Measurements from ENCODE around the gene PDE9A. TPM values are rescaled to one million over a fixed set of nuclear protein-coding genes. Genes with fewer than 3 reads are reported as not detected.

The PDE9A gene
- total and polyA plus RNA-seq, 8 donors = 5.1 to 24.2 (median 21.9) TPM

DNA sequence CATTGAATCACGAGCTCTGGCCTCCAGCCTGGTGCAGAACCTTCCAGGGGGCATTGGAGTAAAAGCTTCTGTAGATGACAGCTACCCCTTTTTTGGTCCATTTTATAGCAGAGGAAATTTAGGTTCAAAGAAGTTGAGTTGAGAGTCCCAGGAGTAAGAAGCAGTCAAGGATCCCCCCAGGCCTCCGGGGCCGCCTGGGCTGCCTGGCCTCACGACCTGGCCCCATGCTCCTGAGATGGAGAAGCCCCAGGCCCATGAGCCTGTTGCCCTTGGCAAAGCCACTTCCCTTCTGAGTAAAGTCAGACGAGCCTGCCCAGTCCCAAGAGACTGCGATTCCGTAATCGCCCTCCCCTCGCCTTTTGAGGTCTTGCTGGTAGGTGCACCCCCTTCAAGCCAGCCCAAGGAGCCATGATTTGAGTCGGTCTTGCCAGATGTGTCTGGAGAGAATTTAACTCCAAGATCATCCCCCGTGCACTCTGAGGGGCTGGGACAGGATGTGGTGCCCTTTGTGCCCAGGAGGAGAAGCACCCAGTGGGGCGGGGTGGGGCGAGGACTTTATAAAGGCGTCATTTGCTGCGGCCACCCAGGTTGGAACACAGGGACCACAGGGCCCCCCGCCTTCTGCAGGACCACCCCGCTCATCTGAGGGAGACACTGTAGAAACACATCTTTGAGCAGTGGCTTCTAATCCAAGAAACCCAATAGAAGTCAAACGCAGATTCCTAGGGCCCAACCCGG lies 30.1 kb downstream of the PDE9A start:
- no peak for ATAC-seq
- intact Hi-C loops (cut with DNase I) = no loop called here
- no peak overlapping the region for H3K27ac ChIP-seq
- peaks cover 0 to 9% of the 10 kb centered on the region in 2 donors for H3K27me3 ChIP-seq
- peaks cover 0 to 3% of the 10 kb centered on the region in 2 donors for H3K4me1 ChIP-seq
- H3K4me3 ChIP-seq = no peak overlapping the region
- H3K9me3 ChIP-seq = no peaks in the 10 kb centered on the region
- H3K36me3 ChIP-seq = no peaks in the 10 kb centered on the region
- peak in 1 of 4 donors; percentile 44 for DNase-seq
- TF ChIP-seq, protein P1, sequence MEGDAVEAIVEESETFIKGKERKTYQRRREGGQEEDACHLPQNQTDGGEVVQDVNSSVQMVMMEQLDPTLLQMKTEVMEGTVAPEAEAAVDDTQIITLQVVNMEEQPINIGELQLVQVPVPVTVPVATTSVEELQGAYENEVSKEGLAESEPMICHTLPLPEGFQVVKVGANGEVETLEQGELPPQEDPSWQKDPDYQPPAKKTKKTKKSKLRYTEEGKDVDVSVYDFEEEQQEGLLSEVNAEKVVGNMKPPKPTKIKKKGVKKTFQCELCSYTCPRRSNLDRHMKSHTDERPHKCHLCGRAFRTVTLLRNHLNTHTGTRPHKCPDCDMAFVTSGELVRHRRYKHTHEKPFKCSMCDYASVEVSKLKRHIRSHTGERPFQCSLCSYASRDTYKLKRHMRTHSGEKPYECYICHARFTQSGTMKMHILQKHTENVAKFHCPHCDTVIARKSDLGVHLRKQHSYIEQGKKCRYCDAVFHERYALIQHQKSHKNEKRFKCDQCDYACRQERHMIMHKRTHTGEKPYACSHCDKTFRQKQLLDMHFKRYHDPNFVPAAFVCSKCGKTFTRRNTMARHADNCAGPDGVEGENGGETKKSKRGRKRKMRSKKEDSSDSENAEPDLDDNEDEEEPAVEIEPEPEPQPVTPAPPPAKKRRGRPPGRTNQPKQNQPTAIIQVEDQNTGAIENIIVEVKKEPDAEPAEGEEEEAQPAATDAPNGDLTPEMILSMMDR (IDR thresholded peaks at IDR 0.05) = no peak

DNA sequence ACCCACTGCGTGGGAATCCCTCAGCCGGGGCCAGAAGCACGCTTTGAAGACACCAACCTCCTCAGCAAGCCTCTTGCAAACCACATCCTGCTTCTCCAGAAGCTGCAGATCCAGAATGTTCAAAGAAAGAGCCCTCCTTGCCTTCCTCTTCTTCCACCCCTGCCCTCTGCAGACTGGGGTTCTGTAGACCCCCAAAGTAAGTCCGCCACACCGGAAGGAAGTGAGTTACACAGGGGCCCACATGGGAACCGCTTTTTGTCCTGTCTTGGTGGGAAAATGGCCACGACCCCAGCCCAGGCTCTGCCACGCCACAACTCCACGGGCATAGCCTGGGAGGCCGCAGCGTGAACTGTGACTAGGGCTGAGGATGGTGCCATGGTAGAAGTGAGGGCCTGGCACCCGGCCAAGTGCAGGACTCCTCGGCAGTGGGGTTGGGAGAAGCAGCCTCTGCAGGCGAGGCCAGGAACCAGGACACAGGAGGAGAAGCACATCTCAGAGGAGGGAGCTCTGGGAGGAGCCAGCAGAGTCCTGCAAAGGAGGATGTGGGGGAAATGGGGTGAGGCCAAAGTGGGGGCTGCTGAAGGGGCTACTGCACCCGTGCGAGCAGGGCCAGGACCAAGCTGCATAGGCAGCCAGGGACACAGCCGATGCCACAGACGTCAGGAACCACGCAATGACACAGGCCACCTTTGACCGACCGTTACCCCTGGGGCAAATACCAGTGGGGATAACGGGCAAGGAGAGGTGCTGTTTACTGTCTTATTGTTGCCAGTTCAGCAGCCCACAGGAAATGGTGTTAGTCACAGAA lies 30.9 kb downstream of the PDE9A start:
- ATAC-seq = no peak
- intact Hi-C loops (cut with DNase I) = no loop called here
- Histone ChIP-seq H3K9me3 (no peaks in the 10 kb centered on the region), H3K27ac (no peak overlapping the region), H3K4me1 (peaks cover 0 to 3% of the 10 kb centered on the region in 2 donors), H3K4me3 (no peak overlapping the region), H3K36me3 (no peaks in the 10 kb centered on the region), H3K27me3 (peaks cover 0 to 6% of the 10 kb centered on the region in 2 donors)
- DNase-seq = peak in 1 of 4 donors; percentile 64
- TF ChIP-seq, protein P1 (IDR thresholded peaks at IDR 0.05) = no peak

DNA sequence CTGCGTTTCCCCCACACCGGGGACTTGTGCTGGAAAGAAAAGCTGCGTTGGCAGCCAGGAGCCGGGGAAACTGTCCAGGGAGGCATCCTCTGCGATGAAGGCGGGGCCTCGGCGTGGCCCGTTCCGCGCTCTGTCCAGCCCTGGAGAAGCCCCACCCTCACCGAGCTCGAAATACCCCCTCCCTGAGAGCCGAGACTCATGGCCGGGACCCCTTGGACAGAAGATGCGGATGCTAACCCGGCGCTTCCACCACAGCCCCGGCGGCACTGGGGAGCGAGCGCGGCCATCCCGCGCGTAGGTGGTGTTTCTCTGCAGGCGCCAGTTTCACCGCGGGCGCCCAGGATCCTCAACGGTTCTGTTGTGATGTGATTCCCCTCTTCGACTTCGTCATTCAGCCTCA lies 31.6 kb downstream of the PDE9A start:
- no peaks in the 10 kb centered on the region for H3K36me3 ChIP-seq
- intact Hi-C loops (cut with DNase I) = no loop called here
- ATAC-seq = peak; percentile 26

DNA sequence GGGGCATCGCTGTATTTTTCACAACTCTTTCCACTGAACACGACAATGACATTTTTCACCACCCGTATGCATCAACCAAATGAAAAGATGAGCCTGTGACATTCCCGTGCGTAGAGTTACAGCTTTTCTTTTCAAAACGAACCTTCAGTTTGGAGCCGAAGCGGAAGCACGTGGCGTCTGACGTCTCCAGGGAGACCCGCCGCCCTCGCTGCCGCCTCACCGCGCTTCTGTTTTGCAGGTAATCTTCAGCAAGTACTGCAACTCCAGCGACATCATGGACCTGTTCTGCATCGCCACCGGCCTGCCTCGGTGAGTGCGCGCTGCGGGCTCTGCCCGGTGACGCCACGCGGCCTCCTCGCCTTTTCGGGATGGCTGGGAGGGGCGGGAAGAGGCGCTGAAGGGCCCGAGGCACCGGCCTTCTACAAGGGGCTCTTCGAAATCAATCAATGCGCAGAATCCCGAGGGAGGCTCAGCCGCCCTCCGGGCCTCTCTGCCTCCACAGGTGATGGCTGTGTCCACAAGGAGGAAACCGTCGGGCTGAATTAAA lies 32.6 kb downstream of the PDE9A start:
- DNase-seq = peak in 1 of 4 donors; percentile 66
- H3K4me3 ChIP-seq = no peak overlapping the region
- H3K27ac ChIP-seq = no peak overlapping the region
- H3K27me3 ChIP-seq = peaks cover 0 to 6% of the 10 kb centered on the region in 2 donors
- no peak for ATAC-seq
- H3K9me3 ChIP-seq = no peaks in the 10 kb centered on the region
- TF ChIP-seq, protein P1 (IDR thresholded peaks at IDR 0.05) = no peak
- intact Hi-C loops (cut with DNase I) = no loop called here
- peaks cover 0 to 3% of the 10 kb centered on the region in 2 donors for H3K4me1 ChIP-seq
- H3K36me3 ChIP-seq = no peaks in the 10 kb centered on the region

More for the DNA sequence above, 31.6 kb downstream of the PDE9A start:
- TF ChIP-seq, protein P1 (IDR thresholded peaks at IDR 0.05) = no peak
- H3K9me3 ChIP-seq = no peaks in the 10 kb centered on the region
- H3K4me3 ChIP-seq = no peak overlapping the region
- no peak overlapping the region for H3K27ac ChIP-seq
- peak in 1 of 4 donors; percentile 75 for DNase-seq
- peaks cover 0 to 6% of the 10 kb centered on the region in 2 donors for H3K27me3 ChIP-seq
- peaks cover 0 to 3% of the 10 kb centered on the region in 2 donors for H3K4me1 ChIP-seq

- ATAC-seq (no peak), DNase-seq (peak in 1 of 4 donors; percentile 68)
- H3K4me3 ChIP-seq = no peak overlapping the region
- peaks cover 0 to 6% of the 10 kb centered on the region in 2 donors for H3K27me3 ChIP-seq
- H3K36me3 ChIP-seq = no peaks in the 10 kb centered on the region
- intact Hi-C loops (cut with DNase I) = no loop called here
- TF ChIP-seq, protein P1 (IDR thresholded peaks at IDR 0.05) = no peak
- H3K27ac ChIP-seq = no peak overlapping the region
- H3K4me1 ChIP-seq = peaks cover 0 to 3% of the 10 kb centered on the region in 2 donors
- no peaks in the 10 kb centered on the region for H3K9me3 ChIP-seq
Measured at GRCh38 chr21:42687796-42688195, 34.4 kb downstream of the PDE9A start.

Measured in left lung (tissue), 10 donors.